ENCODE data around the gene SPEM1. TPM values are rescaled to one million over a fixed set of nuclear protein-coding genes. Genes with fewer than 3 reads are reported as not detected.

Gene SPEM1
- polyA plus RNA-seq, 1 donor (not counting 4 experiments of a cell fraction or from before 2014, with no cell fraction given): not detected

GRCh38 chr17:7437950-7438614 is 18.0 kb downstream of the SPEM1 start:
- dilution Hi-C loops (cut with MboI; ENCODE audit: extremely low pct_ligation_motif_present, low sequenced_read_pairs): no loop called here
- H3K79me2 ChIP-seq (ENCODE audit: control insufficient read depth, insufficient read depth, low read length): peaks cover 17% of the 10 kb centered on the region
- H3K4me3 ChIP-seq (ENCODE audit: control insufficient read depth in 2 of 3, extremely low read depth in 1 of 3, insufficient read depth in 2 of 3, low read depth in 1 of 3, low read length in 3 of 3): peak overlapping the region; percentile 59 to 81 (median 66)
- peaks cover 2% of the 10 kb centered on the region for H3K9me1 ChIP-seq (ENCODE audit: control insufficient read depth, extremely low read depth, insufficient read depth, low read length)
- H3K4me2 ChIP-seq (ENCODE audit: control insufficient read depth, extremely low read depth, insufficient read depth, low read depth, low read length): peak overlapping the region; percentile 99
- peak overlapping the region; percentile 44 for H2AFZ ChIP-seq (ENCODE audit: control insufficient read depth, low read length)
- H3K4me1 ChIP-seq (ENCODE audit: control insufficient read depth, extremely low read depth, insufficient read depth, low read length): peaks cover 43% of the 10 kb centered on the region
- FAIRE-seq (no peak), DNase-seq (ENCODE audit: low read depth, low spot score) (no peak)
- peak overlapping the region; percentile 77 for H3K9ac ChIP-seq (ENCODE audit: control insufficient read depth, extremely low read depth, insufficient read depth, low read length)
- no peaks in the 10 kb centered on the region for H3K9me3 ChIP-seq (ENCODE audit: control insufficient read depth, low read depth, low read length)
- H3K27me3 ChIP-seq (ENCODE audit: control insufficient read depth, extremely low read depth, insufficient read depth, low read length): no peaks in the 10 kb centered on the region
- peaks cover 0 to 4% of the 10 kb centered on the region in 2 experiments for H3K36me3 ChIP-seq (ENCODE audit: control insufficient read depth in 2 of 2, extremely low read depth in 1 of 2, insufficient read depth in 2 of 2, low read length in 2 of 2)
- H3K27ac ChIP-seq (ENCODE audit: control insufficient read depth, insufficient read depth, low read length): peak overlapping the region; percentile 62
- TF ChIP-seq EZH2 (IDR thresholded peaks at IDR 0.05; ENCODE audit: low read length) (no peak), CTCF (optimal IDR thresholded peaks at IDR 0.05 in 1 of 3, IDR thresholded peaks at IDR 0.05 in 1 of 3, conservative IDR thresholded peaks at IDR 0.05 in 1 of 3; ENCODE audit: extremely low read depth in 1 of 3, insufficient read depth in 2 of 3, low read length in 3 of 3) (peak in 1 of 3 experiments; percentile 0)
- H4K20me1 ChIP-seq (ENCODE audit: control insufficient read depth, extremely low read depth, insufficient read depth, low read length): no peaks in the 10 kb centered on the region

- Histone ChIP-seq H3K9me3 (ENCODE audit: control insufficient read depth, low read depth, low read length) (no peaks in the 10 kb centered on the region), H3K9ac (ENCODE audit: control insufficient read depth, extremely low read depth, insufficient read depth, low read length) (peak overlapping the region; percentile 77), H3K4me3 (ENCODE audit: control insufficient read depth in 2 of 3, extremely low read depth in 1 of 3, insufficient read depth in 2 of 3, low read depth in 1 of 3, low read length in 3 of 3) (peak overlapping the region; percentile 59 to 81 (median 66)), H3K36me3 (ENCODE audit: control insufficient read depth in 2 of 2, extremely low read depth in 1 of 2, insufficient read depth in 2 of 2, low read length in 2 of 2) (peaks cover 0 to 4% of the 10 kb centered on the region in 2 experiments), H4K20me1 (ENCODE audit: control insufficient read depth, extremely low read depth, insufficient read depth, low read length) (no peaks in the 10 kb centered on the region), H3K27me3 (ENCODE audit: control insufficient read depth, extremely low read depth, insufficient read depth, low read length) (no peaks in the 10 kb centered on the region), H3K27ac (ENCODE audit: control insufficient read depth, insufficient read depth, low read length) (peak overlapping the region; percentile 62), H3K4me2 (ENCODE audit: control insufficient read depth, extremely low read depth, insufficient read depth, low read depth, low read length) (peak overlapping the region; percentile 99), H3K4me1 (ENCODE audit: control insufficient read depth, extremely low read depth, insufficient read depth, low read length) (peaks cover 51% of the 10 kb centered on the region), H2AFZ (ENCODE audit: control insufficient read depth, low read length) (no peak overlapping the region), H3K9me1 (ENCODE audit: control insufficient read depth, extremely low read depth, insufficient read depth, low read length) (peaks cover 2% of the 10 kb centered on the region), H3K79me2 (ENCODE audit: control insufficient read depth, insufficient read depth, low read length) (peaks cover 17% of the 10 kb centered on the region)
- DNase-seq (ENCODE audit: low read depth, low spot score): no peak
- peak; percentile 29 for FAIRE-seq
- dilution Hi-C loops (cut with MboI; ENCODE audit: extremely low pct_ligation_motif_present, low sequenced_read_pairs): no loop called here
- TF ChIP-seq EZH2 (IDR thresholded peaks at IDR 0.05; ENCODE audit: low read length) (no peak), CTCF (optimal IDR thresholded peaks at IDR 0.05 in 1 of 3, IDR thresholded peaks at IDR 0.05 in 1 of 3, conservative IDR thresholded peaks at IDR 0.05 in 1 of 3; ENCODE audit: extremely low read depth in 1 of 3, insufficient read depth in 2 of 3, low read length in 3 of 3) (no peak)
These were observed 18.7 kb downstream of the SPEM1 start for GRCh38 chr17:7438656-7439460.

Measured in keratinocyte (primary cell).